Esophagus squamous epithelium (tissue), 5 donors: ENCODE data around the gene POLR2E. TPM values are rescaled to one million over a fixed set of nuclear protein-coding genes. Genes with fewer than 3 reads are reported as not detected.
A peak's percentile ranks its signal among the peaks of the same experiment; 100 is the strongest.

ENCODE experiments used
- DNase-seq: peaks from one replicate; lab custom pipeline; 2025; lab: John Stamatoyannopoulos, UW
- H3K27ac ChIP-seq, 4 donors: fragments of 200-600 bp; sonication (generic); one replicate each; pipeline ENCODE4 v1.5.1; 2016 to 2019; ENCODE audit warnings: mild to moderate bottlenecking in 1 of 4
- H3K27me3 ChIP-seq, 4 donors: fragments of 200-600 bp; sonication (generic); 1 replicate in 3 of 4; 2 replicates in 1 of 4; pipeline versions ENCODE4 v1.5.1 to v1.6.0; 2017 to 2021; ENCODE audit warnings: antibody characterized with exemption in 1 of 4
- H3K36me3 ChIP-seq, 3 donors: fragments of 200-600 bp; sonication (generic); one replicate each; pipeline ENCODE4 v1.5.1; 2016 to 2019
- H3K4me1 ChIP-seq, 3 donors: fragments of 200-600 bp; sonication (generic); one replicate each; pipeline ENCODE4 v1.5.1; 2017 to 2019
- H3K4me3 ChIP-seq, 4 donors: fragments of 200-600 bp; sonication (generic); 1 replicate in 3 of 4; 2 replicates in 1 of 4; pipeline ENCODE4 v1.5.1; 2016 to 2019; ENCODE audit warnings: mild to moderate bottlenecking in 2 of 4, moderate library complexity in 1 of 4
- H3K9me3 ChIP-seq, 3 donors: fragments of 200-600 bp; sonication (generic); one replicate each; pipeline ENCODE4 v1.5.1; 2016 to 2019
- CTCF ChIP-seq, 6 experiments: fragments of 450-650 bp in 4 of 6; fragments of 200-600 bp in 2 of 6; sonication (generic) in 2 of 6; IDR thresholded peaks; one replicate each; pipeline ENCODE4 v1.5.1; 2016 to 2019; ENCODE audit warnings: antibody characterized with exemption in 6 of 6, mild to moderate bottlenecking in 4 of 6, moderate library complexity in 4 of 6
- POLR2A ChIP-seq, 4 donors: fragments of 450-650 bp; IDR thresholded peaks; one replicate each; pipeline ENCODE4 v1.6.1; 2017; ENCODE audit warnings: antibody characterized with exemption in 4 of 4, mild to moderate bottlenecking in 4 of 4, moderate library complexity in 3 of 4
- WGBS, 2 donors: methylation state at CpG; one replicate each; pipeline ENCODE4 v1.1.5; 2018; 5-methylcytosine and 5-hydroxymethylcytosine counted together
- intact Hi-C: fragments of 100-400 bp; cut with DNase I; formaldehyde crosslinking; loops from one replicate; pipeline ENCODE4 v1.15.0; 2022
- total RNA-seq, 4 donors: library from RNA; depleted of rRNA; stranded (reverse); fragments of >200 nt; gene quantifications; one replicate each; pipeline ENCODE4 v1.1.0, GENCODE V29; 2016
- donor health status: DM: yes; HTN: yes; CAD: no.

The POLR2E gene
- total RNA-seq, 4 donors from 2014 or later: 113 to 198 (median 166) TPM

- peak overlapping the region; percentile 40 to 64 (median 56) for H3K27ac ChIP-seq
- WGBS, 2 donors: 77 to 92% methylated on average over 10 to 15 of the region's 33 CpGs
These were observed 32.0 kb upstream of the POLR2E start for GRCh38 chr19:1126984-1127760.

DNA sequence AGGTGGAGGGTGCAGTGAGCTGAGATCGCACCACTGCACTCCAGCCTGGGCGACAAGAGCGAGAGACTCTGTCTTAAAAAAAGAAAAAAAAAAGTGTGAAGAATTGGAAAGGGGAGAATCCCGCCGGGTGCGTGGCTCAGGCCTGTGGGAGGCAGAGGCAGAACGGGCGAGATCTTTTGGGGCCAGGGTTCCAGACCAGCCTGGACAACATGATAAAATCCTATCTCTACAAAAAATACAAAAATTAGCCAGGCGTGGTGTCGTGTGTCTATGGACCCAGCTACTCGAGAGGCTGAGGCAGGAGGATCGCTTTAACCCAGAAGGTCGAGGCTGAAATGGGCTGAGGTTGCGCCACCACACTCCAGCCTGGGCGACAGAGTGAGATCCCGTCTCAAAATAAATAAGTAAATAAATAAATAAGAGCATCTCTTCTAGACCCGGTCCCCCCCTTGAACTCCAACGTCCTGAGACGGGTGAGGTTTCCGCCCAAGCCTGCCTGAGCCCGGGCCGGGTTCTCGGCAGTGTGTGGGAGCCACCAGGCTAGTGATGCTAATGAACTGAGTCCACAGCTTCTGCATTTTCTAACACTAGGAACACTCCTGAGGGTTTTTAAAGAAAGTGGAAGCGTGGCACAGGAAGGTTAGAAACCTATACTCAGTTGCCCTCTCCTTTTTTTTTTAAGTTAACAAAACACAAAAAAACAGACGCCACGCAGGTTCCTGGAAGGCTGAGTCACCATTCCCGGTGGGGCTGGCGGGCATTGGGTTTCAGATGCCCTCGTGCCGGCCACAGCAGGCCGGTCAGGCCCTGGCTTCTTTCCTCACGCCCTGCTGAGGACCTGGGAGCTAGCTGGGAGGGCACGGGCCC is 30.7 kb upstream of the POLR2E start:
- no peaks in the 10 kb centered on the region for H3K27me3 ChIP-seq
- intact Hi-C loops: no loop called here
- H3K27ac ChIP-seq: peak overlapping the region; percentile 40 to 64 (median 56)
- H3K36me3 ChIP-seq: peaks cover 53 to 90% (median 57%) of the 10 kb centered on the region in 3 donors
- DNase-seq: no peak
- H3K4me1 ChIP-seq: peaks cover 40 to 82% (median 60%) of the 10 kb centered on the region in 3 donors
- TF ChIP-seq POLR2A (IDR thresholded peaks at IDR 0.05): no peak
- WGBS, 2 donors: 62 to 71% methylated on average over 30 to 33 of the region's 33 CpGs
- no peak overlapping the region for H3K4me3 ChIP-seq
- no peaks in the 10 kb centered on the region for H3K9me3 ChIP-seq

More at GRCh38 chr19:1126984-1127760, 32.0 kb upstream of the POLR2E start:
- peaks cover 49 to 96% (median 63%) of the 10 kb centered on the region in 3 donors for H3K4me1 ChIP-seq
- no peak for DNase-seq
- no peak overlapping the region for H3K4me3 ChIP-seq
- H3K36me3 ChIP-seq: peaks cover 40 to 77% (median 44%) of the 10 kb centered on the region in 3 donors
- H3K27me3 ChIP-seq: no peaks in the 10 kb centered on the region
- intact Hi-C loops: no loop called here
- TF ChIP-seq POLR2A (IDR thresholded peaks at IDR 0.05): no peak
- TF ChIP-seq CTCF (IDR thresholded peaks at IDR 0.05): no peak
- H3K9me3 ChIP-seq: no peaks in the 10 kb centered on the region

DNA sequence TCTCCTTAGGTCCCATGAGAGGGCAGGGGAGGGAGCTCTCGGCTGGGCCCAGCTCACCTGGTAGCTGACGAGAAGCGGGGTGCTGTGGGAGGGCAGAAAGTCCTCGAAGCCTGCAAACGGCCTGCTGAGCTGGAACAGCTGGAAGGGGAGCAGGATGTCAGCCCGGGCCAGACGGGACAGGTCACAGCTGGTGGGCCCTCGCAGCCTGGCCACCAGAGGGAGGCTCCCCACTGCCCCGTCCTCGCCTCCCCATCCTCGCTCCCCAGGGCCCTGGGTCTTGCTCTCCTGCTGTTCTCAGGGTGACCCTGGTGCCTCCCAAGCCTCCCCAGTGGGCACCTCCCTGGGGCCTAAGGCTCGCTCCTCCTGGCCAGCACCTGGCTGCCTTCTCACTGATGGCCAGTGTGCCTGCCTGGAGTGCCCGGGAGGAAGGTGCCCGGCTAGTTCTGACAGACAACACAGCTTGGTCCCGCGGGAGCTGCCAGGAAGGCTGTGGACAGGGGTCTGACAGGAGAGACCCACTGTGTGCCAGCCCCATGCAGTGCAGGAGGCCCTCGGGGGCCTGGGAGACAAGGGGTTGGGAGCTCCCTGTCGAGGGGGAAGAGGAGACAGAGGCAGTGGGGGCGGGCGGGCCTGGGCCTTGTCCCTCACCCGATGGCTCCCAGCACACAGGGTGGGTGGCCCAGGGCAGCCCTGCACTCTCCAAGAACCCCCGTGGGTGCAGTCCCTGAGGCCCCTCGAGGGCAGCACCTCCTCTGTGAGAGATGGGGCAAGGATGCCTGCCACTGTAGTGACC is 28.9 kb upstream of the POLR2E start:
- intact Hi-C loops: no loop called here
- Histone ChIP-seq H3K9me3 (no peaks in the 10 kb centered on the region), H3K27ac (peak overlapping the region; percentile 4 to 47 (median 36)), H3K4me3 (no peak overlapping the region), H3K27me3 (no peaks in the 10 kb centered on the region), H3K36me3 (peaks cover 71 to 96% (median 75%) of the 10 kb centered on the region in 3 donors), H3K4me1 (peaks cover 22 to 65% (median 42%) of the 10 kb centered on the region in 3 donors)
- TF ChIP-seq POLR2A (IDR thresholded peaks at IDR 0.05) (no peak), CTCF (IDR thresholded peaks at IDR 0.05) (no peak)
- no peak for DNase-seq
- WGBS, 2 donors: 76% methylated on average over 5 of the region's 23 CpGs; no CpG with 5 or more reads in 1 of the 2 donors

- peak overlapping the region; percentile 4 to 47 (median 36) for H3K27ac ChIP-seq
- TF ChIP-seq POLR2A (IDR thresholded peaks at IDR 0.05) (no peak), CTCF (IDR thresholded peaks at IDR 0.05) (no peak)
- 97% methylated on average over 10 of the region's 20 CpGs; no CpG with 5 or more reads in 1 of the 2 donors for WGBS, 2 donors
- H3K36me3 ChIP-seq: peaks cover 76 to 100% (median 82%) of the 10 kb centered on the region in 3 donors
- H3K9me3 ChIP-seq: no peaks in the 10 kb centered on the region
- H3K4me3 ChIP-seq: no peak overlapping the region
- no peak for DNase-seq
- intact Hi-C loops: no loop called here
- H3K27me3 ChIP-seq: no peaks in the 10 kb centered on the region
- peaks cover 17 to 58% (median 36%) of the 10 kb centered on the region in 3 donors for H3K4me1 ChIP-seq
These were observed 28.2 kb upstream of the POLR2E start for GRCh38 chr19:1123381-1123780.

GRCh38 chr19:1122972-1123363 is 27.8 kb upstream of the POLR2E start:
- no peak for TF ChIP-seq POLR2A (IDR thresholded peaks at IDR 0.05)
- no peak for TF ChIP-seq CTCF (IDR thresholded peaks at IDR 0.05)
- WGBS, 2 donors: 13 to 35% methylated on average over 3 to 9 of the region's 21 CpGs

More at GRCh38 chr19:1122972-1123363, 27.8 kb upstream of the POLR2E start:
- DNase-seq: no peak
- H3K36me3 ChIP-seq: peaks cover 79 to 100% (median 83%) of the 10 kb centered on the region in 3 donors
- peaks cover 17 to 58% (median 38%) of the 10 kb centered on the region in 3 donors for H3K4me1 ChIP-seq
- no peaks in the 10 kb centered on the region for H3K9me3 ChIP-seq
- no peaks in the 10 kb centered on the region for H3K27me3 ChIP-seq
- no peak overlapping the region for H3K4me3 ChIP-seq
- intact Hi-C loops: no loop called here
- H3K27ac ChIP-seq: peak overlapping the region in 3 of 4 donors; percentile 35 to 47 (median 36)
